NCI-H187 (cell line): Measurements from ENCODE around the gene C3orf80.
"Not testable (repeated sequence)": the region's sequence is repeated elsewhere in the genome, so short reads cannot be mapped to it uniquely, and the experiment has no call there.

Source experiments
- DNase-seq, 2 experiments: peaks; one replicate each; lab custom pipeline; 2025; lab: John Stamatoyannopoulos, UW

Gene C3orf80

DNA sequence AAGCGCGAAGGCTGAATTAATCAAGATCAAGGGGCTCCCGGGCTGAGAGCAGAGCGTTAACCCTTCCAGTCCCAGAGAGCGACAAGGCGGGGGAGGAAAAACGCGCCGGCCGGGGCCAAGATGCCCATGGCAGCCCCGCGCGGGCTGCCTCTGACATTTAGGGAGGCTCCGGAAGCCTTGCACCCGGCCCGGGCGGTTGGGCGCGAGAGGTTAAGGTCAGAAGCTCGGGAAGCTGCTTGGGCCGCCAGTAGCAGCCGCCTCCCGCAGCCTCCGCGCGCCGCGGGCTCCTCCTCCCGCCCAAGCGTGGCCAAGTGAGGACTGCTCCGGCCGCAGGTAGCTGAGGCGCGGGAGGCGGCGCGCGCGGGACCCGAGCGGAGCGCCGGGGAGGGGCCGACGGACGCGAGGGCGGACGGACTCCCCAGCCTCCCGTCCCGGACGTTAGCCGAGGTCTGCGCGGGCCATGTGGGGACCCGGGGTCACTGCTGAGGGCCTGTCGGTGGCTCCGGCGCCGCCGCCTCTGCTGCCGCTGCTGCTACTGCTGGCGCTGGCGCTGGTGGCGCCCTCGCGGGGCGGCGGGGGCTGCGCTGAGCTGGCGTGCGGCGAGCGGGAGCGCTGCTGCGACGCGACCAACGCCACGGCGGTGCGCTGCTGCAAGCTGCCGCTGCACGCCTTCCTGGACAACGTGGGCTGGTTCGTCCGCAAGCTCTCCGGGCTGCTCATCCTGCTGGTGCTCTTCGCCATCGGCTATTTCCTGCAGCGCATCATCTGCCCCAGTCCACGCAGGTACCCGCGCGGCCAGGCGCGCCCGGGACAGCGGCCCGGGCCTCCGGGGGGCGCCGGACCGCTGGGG is at the start of gene C3orf80:
Gene C3orf80, plus strand, starts transcription at position 247 of the 850 bp plus-strand sequence. Its CDS starts 214 bp downstream, at position 461.
- peak in 1 of 2 experiments; percentile 25 for DNase-seq

DNA sequence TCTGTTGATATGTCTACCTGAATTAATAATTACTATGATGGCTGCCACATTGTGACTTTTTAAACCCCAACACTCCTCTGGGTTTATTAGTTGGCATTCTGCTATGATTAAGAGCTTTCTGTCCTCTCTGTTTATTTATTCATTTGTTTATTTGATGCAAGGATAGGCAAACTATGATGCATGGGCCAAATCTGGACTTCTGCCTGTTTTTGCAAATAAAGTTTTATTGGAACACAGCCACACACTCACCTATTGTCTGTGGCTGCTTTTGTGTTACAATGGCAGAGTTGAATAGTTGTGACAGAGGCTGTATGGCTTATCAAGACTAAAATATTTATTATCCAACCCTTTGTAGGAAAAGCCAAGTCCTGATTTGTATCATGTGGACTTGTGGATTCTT is 48.3 kb upstream of the C3orf80 start:
- no peak for DNase-seq

DNA sequence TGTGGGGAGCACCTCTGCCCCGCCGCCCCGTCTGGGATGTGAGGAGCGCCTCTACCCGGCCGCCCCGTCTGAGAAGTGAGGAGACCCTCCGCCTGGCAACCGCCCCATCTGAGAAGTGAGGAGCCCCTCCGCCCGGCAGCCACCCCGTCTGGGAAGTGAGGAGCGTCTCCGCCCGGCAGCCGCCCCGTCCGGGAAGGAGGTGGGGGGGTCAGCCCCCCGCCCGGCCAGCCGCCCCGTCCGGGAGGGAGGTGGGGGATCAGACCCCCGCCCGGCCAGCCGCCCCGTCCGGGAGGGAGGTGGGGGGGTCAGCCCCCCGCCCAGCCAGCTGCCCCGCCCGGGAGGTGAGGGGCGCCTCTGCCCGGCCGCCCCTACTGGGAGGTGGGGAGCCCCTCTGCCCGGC is 46.6 kb upstream of the C3orf80 start:
- not testable (repeated sequence) for DNase-seq

DNA sequence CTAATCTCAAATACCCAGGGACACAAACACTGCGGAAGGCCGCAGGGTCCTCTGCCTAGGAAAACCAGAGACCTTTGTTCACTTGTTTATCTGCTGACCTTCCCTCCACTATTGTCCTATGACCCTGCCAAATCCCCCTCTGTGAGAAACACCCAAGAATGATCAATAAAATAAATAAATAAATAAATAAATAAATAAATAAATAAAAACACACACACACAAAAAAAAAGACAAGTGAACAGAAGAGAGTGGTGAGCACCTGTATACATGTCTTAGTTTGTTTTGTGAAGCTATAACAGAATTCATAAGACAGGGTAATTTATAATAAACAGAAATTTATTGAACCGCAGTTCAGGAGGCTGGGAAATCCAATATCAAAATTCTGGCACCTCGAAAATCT is 45.8 kb upstream of the C3orf80 start:
- DNase-seq, result not testable (repeated sequence)

DNA sequence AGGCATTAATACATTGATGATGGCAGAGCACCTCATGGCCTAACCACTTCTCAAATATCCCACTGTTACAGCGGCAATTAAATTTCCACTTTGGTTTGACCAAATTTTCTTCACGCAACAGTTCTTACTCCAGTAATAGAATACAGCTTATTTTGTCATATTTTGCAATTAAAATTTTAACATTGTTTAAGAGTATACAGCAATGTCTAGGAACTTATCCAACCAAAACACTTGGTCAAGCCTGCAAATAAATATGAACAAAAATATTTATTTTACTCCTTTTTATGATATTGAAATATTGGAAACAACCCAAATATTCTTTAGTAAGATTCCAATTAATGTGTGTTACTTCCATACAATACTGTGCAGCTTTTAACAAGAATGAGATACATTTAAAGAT is 45.3 kb upstream of the C3orf80 start:
- no peak for DNase-seq

DNA sequence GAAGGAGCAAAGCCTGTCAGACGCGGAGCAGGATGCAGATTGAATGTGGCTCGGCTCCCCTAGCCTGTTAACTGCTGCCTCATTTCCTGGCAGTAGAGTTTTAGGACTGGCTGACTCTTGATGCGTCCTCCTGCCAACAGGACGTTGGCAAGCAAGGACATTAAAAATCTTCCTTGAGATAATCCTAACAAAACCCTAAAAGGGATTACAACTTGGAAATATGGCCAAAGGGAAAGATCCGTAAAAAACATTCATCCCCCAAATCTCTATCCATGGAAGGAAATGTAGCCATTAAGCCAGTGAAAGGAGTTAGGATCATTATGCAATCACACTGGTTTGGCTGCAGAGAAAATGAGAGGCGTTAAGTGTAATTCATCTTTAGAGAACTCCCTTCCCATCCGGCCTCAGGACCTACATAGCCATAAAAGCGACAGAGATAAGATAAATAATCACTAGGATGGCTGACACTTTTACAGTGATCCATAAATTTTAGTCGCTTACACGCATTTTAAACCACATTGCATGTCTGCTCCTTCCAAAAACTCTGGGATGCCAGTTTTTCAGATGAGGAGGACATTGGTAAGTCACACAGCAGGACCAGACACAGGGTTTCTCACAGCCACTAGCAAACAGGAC is 44.5 kb upstream of the C3orf80 start:
- DNase-seq, result no peak

DNA sequence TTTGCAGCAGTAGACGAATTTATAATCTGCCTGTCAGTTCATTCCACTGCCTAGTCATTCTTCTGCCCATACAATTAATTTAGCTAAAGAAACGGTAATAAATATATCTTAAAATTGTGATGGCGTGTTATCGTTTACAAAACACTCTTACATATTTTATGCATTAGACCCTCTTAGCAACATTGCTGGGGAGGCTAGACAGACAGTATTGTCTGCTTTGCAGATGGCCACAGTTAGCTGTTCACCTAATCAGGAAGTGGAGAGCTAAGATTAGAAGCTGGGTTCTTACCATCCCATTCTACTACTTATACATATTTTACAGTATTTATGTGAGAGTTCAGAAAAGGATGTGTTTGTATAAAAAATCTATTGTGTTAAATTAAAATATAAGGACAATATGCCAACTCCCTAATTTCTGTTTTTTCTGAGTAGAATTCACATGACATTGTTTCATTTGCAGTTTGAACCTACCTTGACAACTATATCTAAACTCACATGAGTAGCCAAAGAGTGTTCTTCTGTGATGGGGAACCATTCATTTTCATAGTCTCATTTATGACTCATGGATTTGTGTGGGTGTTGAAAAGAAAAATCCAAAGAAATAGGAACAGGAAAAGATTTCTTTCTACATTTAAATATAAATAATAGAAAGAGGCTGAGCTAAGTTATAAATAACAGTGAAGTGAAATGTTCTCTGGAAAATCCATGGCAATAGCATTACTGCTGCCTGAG is 41.7 kb upstream of the C3orf80 start:
- no peak for DNase-seq

DNA sequence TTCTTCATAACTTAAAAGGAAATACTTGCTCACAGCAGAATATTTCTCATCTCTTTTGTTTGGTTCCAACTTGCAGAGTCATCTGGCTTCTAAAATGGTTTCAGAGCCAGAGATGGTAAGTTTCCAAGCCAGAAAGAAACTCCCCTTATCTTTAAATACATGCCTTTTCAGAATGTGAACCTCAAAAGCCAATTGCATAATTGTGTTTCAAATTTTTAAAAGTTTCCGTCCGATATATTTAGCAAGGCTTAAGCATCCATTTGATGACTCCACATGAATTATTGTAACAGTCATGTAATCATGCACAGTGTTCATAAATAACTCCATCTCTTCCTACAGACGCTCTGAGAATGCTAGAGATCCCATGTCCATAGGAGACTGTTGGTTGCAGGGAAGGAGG is 40.6 kb upstream of the C3orf80 start:
- DNase-seq, result no peak

DNA sequence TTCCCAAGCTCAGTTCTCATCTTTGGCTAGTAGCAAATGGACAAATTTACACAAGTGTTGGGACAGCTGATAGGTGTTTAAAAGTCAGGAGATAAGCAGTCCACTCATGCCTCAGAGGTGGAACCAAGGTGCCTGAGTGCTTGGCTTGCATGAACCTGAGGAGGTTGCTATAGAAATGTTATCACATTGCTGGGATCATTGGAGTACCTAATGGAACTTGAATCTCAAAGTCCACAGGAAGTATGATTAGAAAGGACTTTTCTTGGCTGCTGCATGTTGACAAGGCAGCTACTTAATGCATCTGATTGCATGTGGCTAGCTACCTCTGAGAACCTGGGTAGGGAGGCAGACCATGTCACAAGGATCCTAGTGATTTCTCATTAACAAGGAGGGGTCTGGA is 39.5 kb upstream of the C3orf80 start:
- DNase-seq, result no peak

DNA sequence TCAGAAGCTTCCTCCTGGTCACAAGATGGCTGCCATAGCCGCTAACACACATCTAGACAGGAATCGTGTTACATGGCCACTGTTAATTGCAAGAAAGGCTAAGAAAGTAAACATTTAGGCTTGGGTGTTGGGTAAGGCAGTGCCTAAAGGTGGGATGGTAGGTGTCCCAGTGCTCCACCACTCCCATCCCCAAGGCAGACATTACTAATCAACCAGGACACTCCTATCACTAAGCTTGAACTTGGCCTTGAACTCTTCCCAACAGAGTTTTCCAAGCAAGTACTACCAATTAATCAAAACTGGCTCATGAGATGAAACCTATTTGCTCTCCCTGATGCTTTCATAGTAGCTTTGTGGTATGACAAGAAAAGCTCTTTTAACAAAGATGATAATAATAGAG is 37.9 kb upstream of the C3orf80 start:
- no peak for DNase-seq

DNA sequence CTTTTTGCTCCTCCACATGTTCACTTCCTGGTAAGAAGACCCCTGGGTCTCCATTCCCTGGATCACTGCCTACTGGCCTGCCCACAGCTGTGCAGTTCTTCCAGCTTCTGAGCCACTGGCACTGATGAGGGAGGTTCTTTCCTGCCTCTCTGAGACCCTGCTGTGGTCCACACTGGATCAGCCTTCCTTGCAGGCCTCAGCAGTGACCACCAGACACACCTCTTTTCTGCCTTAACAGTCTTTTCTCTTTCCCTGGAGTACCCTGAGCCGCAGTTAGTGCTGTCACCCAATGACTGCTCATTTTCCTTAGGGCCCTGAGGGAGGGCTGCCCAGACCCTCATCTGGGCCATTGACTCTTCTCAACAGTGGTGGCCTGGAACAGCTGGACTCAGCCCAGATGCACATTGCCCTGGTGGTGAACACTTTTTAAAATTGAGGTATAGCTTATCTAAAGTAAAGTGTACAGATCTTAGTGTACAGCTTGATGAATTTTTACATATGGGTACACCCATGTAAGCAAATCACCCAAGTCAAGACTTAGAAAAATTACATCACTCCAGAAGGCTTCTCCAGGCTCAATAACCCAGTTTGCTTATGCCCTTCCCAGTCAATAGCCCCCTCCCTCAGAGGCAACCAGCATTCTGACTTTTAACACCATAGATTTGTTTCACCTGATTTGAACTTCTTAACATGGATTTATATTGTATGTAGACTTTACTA is 32.8 kb upstream of the C3orf80 start:
- no peak for DNase-seq

DNA sequence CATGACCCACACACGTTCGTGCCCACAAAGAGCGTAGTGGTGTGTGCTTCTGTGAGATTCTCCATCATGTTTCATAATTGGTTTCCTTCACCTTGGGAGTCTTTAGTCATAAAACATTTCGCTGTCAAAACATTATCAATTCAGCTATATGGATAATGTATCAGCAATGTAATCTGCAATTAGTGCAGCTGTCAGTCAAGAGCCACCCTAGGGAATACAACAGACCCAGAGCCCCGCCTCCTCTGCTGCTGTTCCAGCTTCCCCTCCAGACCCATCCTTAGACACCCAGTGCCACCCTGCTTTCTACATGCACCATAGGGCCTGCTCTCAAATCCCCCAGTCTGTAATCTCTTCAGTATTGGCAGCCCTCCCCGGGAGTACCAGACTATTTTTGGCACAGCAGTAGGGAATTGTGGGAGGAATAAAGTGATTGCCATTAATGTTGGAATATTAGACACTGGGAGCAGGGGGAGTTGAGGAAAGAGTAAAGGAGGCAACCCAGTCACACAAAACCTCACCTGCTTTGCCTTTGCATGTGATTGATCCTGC is 31.5 kb upstream of the C3orf80 start:
- no peak for DNase-seq

DNA sequence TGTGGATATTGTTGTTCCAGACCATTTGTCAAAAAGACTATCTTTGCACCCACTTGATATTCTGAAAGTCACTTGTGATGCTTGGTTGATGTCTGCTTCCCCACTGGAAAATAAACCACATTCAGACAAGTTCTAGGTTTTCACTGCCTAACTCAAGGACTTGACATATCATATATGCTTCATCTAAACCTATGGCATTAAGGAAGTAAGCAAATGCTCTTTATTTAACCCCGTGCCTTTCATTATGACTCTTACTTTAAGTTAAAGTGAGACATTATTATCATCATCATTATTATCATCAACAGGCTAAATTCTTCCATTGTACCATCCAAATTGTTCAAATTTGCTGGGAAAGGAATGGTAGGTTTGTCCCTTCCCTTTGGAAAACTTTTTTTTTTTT is 30.8 kb upstream of the C3orf80 start:
- DNase-seq, result no peak

DNA sequence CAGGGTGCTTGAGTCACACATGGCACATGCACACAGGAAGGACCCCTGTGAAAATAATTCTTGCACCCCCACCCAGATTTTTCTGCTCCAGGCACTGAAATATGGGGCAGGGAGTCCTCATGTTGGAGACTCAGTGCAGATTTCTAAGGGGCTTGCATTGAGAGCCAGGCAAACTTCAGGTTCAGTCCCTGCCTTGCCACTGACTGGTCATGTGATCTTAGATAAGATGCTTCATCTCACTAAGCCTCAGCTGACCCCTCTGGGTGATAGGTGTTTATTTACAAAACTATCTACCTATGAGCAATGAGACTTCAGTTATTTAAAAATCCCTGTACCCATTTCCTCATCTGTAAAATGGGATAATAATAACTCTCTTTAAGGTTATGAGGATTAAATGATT is 30.1 kb upstream of the C3orf80 start:
- DNase-seq, result no peak

DNA sequence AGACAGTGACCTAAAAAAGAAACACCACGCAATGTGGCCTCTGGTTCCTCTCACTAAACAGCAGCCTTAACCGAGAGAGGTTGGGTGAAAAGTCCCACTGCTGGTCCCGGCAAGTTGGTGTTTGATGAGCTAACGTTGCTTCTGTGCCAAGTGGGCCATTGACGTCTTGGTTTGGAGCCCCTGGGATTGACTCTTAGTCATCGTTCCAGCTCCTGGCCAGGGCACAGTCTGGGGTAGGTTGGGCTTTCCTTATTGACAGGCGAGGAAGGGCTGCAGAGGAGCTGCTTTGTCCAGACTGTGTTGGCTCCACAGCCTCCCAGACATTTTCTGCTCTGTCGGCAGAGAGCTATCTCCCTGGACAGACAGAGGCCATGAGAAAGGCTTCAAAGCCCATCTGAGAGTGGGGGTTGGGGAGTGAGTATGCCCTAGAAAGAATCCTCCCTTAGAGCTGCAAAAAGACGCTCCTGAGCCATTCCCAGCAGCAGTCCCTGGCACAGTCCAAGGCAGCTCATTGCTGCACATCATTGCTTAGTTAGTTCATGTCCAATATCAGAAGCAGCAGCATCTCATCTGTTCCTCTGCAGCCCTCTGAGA is 28.6 kb upstream of the C3orf80 start:
- no peak for DNase-seq

DNA sequence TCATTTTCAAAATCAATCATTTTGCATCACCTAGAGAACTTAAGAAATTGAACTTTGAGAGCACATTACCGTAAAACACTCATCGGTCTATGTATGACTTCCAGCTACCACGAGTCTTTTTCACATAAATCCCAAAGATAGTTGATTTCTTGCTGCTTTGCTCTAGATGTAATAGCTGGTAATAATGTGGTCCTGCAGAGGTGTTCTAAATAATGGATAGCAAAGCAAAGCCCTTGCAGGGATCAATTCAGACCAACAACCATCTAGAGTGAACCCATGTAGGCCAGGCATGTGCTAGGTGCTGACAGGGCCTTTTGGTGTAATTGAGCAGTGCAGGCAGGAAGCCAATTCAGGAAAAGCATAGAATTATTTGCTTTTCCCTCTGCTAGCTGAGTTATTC is 26.1 kb upstream of the C3orf80 start:
- no peak for DNase-seq

DNA sequence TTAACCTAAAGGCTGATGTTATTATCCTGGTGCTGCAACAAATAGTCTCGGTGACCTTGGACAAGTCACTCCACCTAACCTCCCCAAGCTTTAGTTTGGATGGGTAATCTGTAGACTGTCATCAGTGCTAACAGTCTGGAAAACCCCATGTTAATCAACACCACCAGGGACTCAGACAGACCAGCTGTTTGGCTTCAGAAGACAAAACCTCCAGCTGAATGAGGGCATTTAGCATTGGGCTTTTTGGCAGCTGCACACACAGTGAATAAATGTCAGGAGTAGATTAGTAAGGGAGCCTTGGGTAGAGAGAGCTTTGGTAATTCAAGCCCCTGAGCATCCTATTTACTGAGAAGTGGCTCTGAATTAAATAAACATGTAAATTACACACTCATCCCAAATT is 24.9 kb upstream of the C3orf80 start:
- DNase-seq, result no peak

DNA sequence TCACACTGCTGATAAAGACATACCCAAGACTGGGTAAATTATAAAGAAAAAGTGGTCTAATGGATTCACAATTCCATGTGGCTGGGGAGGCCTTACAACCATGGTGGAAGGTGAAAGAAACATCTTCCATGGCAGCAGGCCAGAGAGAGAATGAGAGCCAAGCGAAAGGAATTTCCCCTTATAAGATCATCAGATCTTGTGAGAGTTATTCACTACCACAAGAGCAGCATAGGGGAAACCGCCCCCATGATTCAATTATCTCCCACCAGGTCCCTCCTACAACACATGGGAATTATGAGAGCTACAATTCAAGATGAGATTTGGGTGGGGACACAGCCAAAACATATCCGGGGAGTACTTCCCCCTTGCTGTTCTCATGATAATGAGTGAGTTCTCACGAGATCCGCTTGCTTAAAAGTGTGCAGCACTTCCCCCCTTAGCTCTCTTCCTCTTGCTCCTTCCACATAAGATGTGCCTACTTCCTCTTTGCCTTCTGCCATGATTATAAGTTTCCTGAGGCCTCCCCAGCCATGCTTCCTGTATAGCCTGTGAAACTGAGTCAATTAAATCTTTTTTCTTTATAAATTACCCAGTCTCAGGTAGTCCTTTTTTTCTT is 20.7 kb upstream of the C3orf80 start:
- DNase-seq, result not testable (repeated sequence)

DNA sequence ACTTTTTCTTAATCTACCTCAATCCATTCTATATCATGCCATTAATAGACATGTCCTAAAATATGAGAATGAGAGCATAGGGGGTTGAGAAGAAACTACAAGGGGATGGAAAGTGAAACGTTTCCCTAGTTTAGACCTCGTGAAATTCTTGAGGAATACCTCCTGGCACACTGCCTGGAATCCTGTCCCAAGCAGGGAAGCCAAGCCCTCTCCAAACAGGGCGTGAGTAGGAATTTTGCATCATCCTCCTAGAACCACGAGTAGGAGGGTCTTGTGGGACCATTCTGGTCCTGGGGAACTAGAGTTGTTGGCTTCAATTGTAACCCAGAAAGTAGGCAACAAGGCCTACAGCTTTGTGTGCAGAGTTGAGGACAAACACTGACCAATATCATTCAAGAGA is 19.6 kb upstream of the C3orf80 start:
- DNase-seq, result no peak

DNA sequence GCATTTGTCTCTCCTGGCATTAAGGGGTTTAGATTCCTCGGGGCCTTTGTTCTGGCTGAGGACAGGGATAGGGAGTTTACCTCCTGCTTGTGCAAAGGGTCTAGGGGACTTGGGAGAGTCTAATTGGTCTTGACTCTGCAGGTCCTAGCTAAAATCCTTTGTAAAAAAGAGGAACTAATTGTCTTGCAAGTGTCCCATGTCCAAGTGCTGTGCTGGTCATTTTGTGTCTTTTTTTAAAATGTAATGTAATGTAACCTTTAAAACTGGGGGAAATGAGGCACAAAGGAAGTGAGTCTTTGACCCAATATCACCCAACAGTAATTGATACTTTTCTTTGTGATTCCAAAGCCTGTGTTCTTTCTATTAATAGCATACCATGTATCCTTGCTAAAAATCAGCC is 14.9 kb upstream of the C3orf80 start:
- DNase-seq, result no peak

DNA sequence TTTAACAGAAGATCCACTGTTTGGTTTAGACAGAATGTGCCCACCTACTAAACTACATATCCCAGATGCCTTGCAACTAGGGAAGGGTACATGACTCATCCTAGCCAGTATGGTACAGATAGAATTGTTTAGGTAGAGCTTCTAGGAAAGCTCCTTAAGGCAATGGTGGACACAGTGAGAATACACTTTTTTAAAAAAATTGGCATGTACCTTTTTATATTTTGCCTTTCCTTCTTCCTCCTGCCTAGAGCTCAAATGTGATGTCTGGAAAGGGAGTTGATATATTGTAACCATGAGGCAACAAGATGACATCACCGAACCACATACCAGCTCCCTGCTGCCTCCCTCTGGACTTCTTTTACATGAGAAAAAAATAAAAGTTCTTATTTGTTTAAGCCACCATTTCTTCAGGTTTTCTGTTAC is 14.4 kb upstream of the C3orf80 start:
- DNase-seq, result no peak
